Measurements from ENCODE around the gene OR11G2. TPM values are rescaled to one million over a fixed set of nuclear protein-coding genes. Genes with fewer than 3 reads are reported as not detected.

OR11G2 gene
- total RNA-seq, 1 experiment from 2014 or later, result not detected

- Histone ChIP-seq H3K79me2 (ENCODE audit: low read length) (no peaks in the 10 kb centered on the region), H3K4me2 (ENCODE audit: low read length) (no peak overlapping the region), H4K20me1 (ENCODE audit: low read length) (no peaks in the 10 kb centered on the region), H3K27me3 (ENCODE audit: low read length) (peaks cover 7% of the 10 kb centered on the region; the same call in 1 of the 2 replicates), H3K9ac (ENCODE audit: low read length) (no peak overlapping the region), H3K36me3 (ENCODE audit: low read depth, low read length) (no peaks in the 10 kb centered on the region), H3K9me3 (ENCODE audit: low read length) (no peaks in the 10 kb centered on the region), H3K4me1 (ENCODE audit: insufficient read depth, low read length) (no peaks in the 10 kb centered on the region), H3F3A (ENCODE audit: low read length, unreplicated experiment) (no peaks in the 10 kb centered on the region), H3K4me3 (ENCODE audit: low read length) (no peak overlapping the region), H3K27ac (ENCODE audit: low read length) (no peak overlapping the region), H3K9me2 (replicated peaks; ENCODE audit: low read length) (no peaks in the 10 kb centered on the region), H2AFZ (ENCODE audit: low read length) (no peak overlapping the region)
- intact Hi-C loops (cut with micrococcal nuclease), result no loop called here
- ATAC-seq (no peak), DNase-seq (no peak)
- TF ChIP-seq EZH2 (IDR thresholded peaks at IDR 0.05; ENCODE audit: low read length, unreplicated experiment), result no peak
- TF ChIP-seq CTCF (conservative IDR thresholded peaks at IDR 0.05; ENCODE audit: low read depth, low read length), result no peak
- ChIA-PET POLR2A (ENCODE audit: unreplicated experiment) (no interaction called here), CTCF (no interaction called here)
- no TSS peak for BruUV-seq (replicated peaks)
Measured at GRCh38 chr14:20179880-20180279, 10.8 kb upstream of the OR11G2 start.

- intact Hi-C loops (cut with micrococcal nuclease), result no loop called here
- no peak overlapping the region for H3K27ac ChIP-seq (ENCODE audit: low read length)
- H3F3A ChIP-seq (ENCODE audit: low read length, unreplicated experiment), result no peaks in the 10 kb centered on the region
- H3K4me2 ChIP-seq (ENCODE audit: low read length), result no peak overlapping the region
- CTCF ChIA-PET, result no interaction called here
- H3K9me2 ChIP-seq (replicated peaks; ENCODE audit: low read length), result no peaks in the 10 kb centered on the region
- ATAC-seq (no peak), DNase-seq (peak; percentile 21)
- H2AFZ ChIP-seq (ENCODE audit: low read length), result no peak overlapping the region
- H3K79me2 ChIP-seq (ENCODE audit: low read length), result no peaks in the 10 kb centered on the region
- no peaks in the 10 kb centered on the region for H4K20me1 ChIP-seq (ENCODE audit: low read length)
- POLR2A ChIA-PET (ENCODE audit: unreplicated experiment), result no interaction called here
- no peak for TF ChIP-seq CTCF (conservative IDR thresholded peaks at IDR 0.05; ENCODE audit: low read depth, low read length)
- TF ChIP-seq EZH2 (IDR thresholded peaks at IDR 0.05; ENCODE audit: low read length, unreplicated experiment), result no peak
- TF ChIP-seq EZH2phosphoT487 (IDR thresholded peaks at IDR 0.05; ENCODE audit: borderline replicate concordance, low read length), result no peak
- no TSS peak for BruUV-seq (replicated peaks)
- no peak overlapping the region for H3K4me3 ChIP-seq (ENCODE audit: low read length)
- H3K4me1 ChIP-seq (ENCODE audit: insufficient read depth, low read length), result no peaks in the 10 kb centered on the region
- H3K27me3 ChIP-seq (ENCODE audit: low read length), result peaks cover 7% of the 10 kb centered on the region; the same call in 1 of the 2 replicates
- H3K9me3 ChIP-seq (ENCODE audit: low read length), result no peaks in the 10 kb centered on the region
- H3K9ac ChIP-seq (ENCODE audit: low read length), result no peak overlapping the region
- no peaks in the 10 kb centered on the region for H3K36me3 ChIP-seq (ENCODE audit: low read depth, low read length)
Measured at GRCh38 chr14:20180486-20180885, 10.2 kb upstream of the OR11G2 start.

- ChIA-PET POLR2A (ENCODE audit: unreplicated experiment) (no interaction called here), CTCF (no interaction called here)
- H3K27me3 ChIP-seq (ENCODE audit: low read length), result no peaks in the 10 kb centered on the region; the same call in 1 of the 2 replicates
- DNase-seq (no peak), ATAC-seq (no peak)
- no peaks in the 10 kb centered on the region for H3K9me3 ChIP-seq (ENCODE audit: low read length)
- no peaks in the 10 kb centered on the region for H3K9me2 ChIP-seq (replicated peaks; ENCODE audit: low read length)
- no peak overlapping the region for H3K27ac ChIP-seq (ENCODE audit: low read length)
- H3K4me3 ChIP-seq (ENCODE audit: low read length), result no peak overlapping the region
- no TSS peak for BruUV-seq (replicated peaks)
- H3F3A ChIP-seq (ENCODE audit: low read length, unreplicated experiment), result no peaks in the 10 kb centered on the region
- intact Hi-C loops (cut with micrococcal nuclease), result no loop called here
- no peak for TF ChIP-seq EZH2 (IDR thresholded peaks at IDR 0.05; ENCODE audit: low read length, unreplicated experiment)
- TF ChIP-seq EZH2phosphoT487 (IDR thresholded peaks at IDR 0.05; ENCODE audit: borderline replicate concordance, low read length), result no peak
- no peak for TF ChIP-seq CTCF (conservative IDR thresholded peaks at IDR 0.05; ENCODE audit: low read depth, low read length)
- H2AFZ ChIP-seq (ENCODE audit: low read length), result no peak overlapping the region
- H4K20me1 ChIP-seq (ENCODE audit: low read length), result no peaks in the 10 kb centered on the region
- no peaks in the 10 kb centered on the region for H3K79me2 ChIP-seq (ENCODE audit: low read length)
- H3K9ac ChIP-seq (ENCODE audit: low read length), result no peak overlapping the region
- H3K4me2 ChIP-seq (ENCODE audit: low read length), result no peak overlapping the region
- no peaks in the 10 kb centered on the region for H3K4me1 ChIP-seq (ENCODE audit: insufficient read depth, low read length)
- H3K36me3 ChIP-seq (ENCODE audit: low read depth, low read length), result no peaks in the 10 kb centered on the region
Measured at GRCh38 chr14:20184181-20184580, 6.5 kb upstream of the OR11G2 start.

Data from PC-3 (cell line).